Measurements from ENCODE around the gene NKD1.
"Not testable (repeated sequence)": the region's sequence is repeated elsewhere in the genome, so short reads cannot be mapped to it uniquely, and the experiment has no call there.

NKD1 gene

DNA sequence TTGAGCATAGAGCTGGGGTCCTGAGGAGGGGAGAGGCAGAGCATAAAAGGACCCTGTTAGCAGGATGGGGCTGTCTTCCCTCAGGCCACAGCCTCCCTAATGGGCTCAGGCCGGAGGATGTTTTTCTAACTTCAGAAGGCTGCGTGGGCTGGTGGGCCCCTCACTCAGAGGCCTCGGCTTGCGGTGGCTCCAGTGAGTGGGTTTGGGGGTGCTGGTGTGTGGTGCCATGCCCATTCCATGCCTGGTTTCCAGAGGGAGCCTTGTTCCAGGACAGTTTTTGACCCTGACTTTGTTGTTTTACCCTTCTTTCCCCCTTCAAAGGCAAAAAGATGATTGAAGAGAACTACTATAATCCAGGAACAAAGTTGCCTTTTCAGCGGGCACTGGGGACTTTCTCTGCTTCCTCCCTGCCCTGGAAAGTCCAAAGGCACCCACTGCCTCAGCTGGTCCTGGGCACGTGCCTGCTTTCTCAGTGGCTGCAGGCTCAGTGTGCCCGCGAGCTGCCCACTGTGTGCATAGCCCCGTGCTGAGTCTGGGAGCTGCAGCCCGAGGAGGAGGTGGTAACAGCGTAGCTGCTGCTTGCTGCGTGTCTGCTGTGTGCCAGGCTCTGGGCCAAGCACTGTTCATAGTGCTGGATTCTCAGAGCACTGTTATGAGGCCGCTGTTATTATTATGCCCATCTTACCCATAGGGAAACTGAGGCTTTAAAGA, 11.8 kb downstream of the NKD1 start:
- no peak for DNase-seq

DNA sequence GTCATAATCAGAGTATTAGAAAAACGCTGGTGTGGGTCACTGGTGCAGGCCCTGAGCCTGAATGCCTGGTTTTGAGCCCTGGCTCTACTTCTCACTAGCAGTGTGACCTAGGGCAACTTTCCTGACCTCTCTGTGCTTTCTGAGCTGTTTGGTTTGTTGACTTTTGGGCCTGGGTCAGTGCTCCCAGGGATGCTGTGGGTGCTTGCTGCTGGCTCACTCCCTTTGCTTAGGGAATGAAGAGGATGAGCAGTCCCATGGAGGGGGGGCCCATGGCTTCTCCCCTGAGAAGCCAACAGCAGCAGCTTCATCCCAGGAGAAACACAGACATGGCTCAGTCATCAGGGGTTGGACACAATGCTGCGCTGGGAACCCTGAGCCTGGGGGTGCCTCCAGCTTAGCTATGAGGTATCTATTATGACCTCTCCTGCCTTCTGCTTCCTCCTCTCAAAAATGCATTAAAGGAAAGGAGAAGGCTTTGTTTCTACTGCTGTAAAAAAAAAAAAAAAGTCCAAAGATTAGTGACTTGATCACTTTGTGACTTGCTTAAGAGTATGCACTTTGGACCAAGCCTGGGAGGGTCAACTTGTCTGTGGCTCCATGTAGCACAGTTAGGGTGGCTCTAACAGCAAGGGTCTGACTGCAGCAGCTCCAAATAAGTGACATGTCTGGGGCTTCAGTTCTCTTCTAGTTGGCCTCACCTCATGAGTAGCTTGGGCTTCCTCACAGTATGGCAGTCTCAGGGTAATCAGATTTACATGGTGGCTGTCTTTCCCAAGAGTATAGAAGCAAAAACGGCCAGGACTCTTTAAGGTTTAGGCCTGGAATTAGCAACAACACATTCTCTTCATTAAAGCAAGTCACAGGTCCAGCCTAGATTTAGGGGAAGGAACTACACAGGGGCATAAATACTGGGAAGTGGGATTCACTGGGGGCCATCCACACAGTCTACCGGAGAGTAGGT, 13.0 kb downstream of the NKD1 start:
- DNase-seq: no peak

DNA sequence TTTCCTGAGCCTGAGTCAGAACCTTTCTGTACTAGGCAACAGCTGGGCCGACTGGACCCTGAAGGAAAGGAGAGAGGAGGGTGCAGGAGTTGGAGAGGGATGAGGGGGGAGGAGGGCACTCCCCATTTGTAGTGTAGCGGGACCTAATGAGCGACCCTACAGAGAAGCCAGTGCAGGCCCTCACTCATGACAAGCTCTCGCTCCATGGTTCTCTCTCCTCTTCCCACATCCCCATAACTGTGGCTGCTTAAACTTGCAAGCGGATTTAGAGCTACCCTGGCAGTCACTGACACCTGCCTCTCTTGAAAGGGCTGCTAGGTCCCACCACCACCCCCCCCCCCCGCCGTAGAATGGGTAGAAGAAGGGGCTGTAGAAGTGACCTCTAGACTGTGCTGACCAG, 14.5 kb downstream of the NKD1 start:
- no peak for DNase-seq

- DNase-seq: no peak
Observed at GRCh38 chr16:50563989-50564388, 15.8 kb downstream of the NKD1 start.

GRCh38 chr16:50565428-50565827, 17.2 kb downstream of the NKD1 start:
- no peak for DNase-seq

GRCh38 chr16:50566014-50566962, 18.1 kb downstream of the NKD1 start:
- no peak for DNase-seq

- no peak for DNase-seq
Observed at GRCh38 chr16:50567651-50568050, 19.5 kb downstream of the NKD1 start.

DNA sequence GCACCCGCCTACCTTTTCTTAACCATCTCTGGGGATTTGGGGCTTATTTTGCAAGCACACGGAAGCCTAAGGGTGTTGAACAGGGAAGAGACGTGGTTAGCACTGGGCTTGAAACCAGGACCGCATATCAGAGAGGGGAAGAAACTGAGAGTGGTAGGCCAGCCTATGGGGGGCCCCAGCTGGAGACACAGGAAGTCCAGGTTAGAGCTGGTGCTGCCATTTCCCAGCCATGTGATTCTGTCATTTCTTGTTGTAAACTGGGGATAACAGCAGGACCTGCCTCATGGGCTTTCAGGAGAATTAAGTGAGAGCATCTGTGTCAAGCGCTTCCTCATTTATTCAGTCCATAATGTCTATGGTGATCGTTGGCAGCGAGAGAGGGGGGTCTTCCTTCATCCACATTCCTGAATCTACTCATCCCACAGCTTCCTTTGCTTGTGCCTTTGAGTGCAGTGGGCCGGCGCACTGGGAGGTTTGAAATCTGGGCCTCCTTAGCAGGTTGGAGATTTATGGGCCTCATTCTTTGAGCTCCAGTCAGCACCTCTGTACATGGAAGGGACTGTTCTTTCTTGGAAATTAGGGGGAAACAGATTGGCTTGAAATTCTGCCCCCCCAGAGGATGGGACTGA, 20.1 kb downstream of the NKD1 start:
- no peak for DNase-seq

GRCh38 chr16:50570354-50570753, 22.2 kb downstream of the NKD1 start:
- DNase-seq: no peak

DNA sequence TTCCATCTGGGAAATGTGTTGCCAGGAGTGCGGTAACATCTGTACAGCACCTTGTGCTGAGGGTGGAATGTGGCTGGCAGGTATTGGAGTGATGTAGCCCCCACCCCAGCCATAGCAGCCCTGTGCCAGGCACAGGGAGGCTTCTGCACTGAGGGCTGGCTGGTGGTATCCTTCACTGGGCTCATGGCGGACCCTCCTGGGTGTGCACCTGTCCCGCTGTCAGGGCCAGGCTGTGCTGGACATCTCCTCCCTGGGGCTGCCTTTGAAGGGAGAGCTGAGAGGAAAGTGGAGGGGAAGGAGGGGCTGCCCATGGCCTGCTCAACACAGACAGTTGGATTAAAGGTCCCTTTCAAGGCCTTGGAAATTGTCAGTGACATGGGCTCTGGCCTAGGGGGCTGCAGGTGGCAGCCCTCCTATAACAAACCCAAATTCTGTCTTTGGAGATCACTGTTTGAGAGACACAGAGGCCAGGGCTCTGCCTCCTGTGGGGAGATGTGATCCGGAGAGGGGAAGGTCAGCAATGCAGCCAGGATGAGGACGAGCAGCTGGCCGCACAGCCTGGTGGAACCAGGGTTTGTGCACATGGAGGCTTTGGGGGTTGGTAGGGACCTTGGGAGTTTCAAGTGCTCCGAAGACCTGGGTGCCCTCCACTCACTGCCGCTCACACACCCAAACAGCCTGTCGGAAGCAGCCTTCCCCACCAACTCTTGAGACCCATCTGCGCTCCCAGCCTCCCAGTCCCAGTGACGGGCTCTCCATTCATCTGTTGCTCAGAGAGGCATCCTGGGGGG, 22.8 kb downstream of the NKD1 start:
- DNase-seq: no peak

- no peak for DNase-seq
Observed at GRCh38 chr16:50571786-50572185, 23.6 kb downstream of the NKD1 start.

GRCh38 chr16:50572700-50573099, 24.5 kb downstream of the NKD1 start:
- DNase-seq: no peak

GRCh38 chr16:50573279-50573678, 25.1 kb downstream of the NKD1 start:
- no peak for DNase-seq

GRCh38 chr16:50573947-50574744, 25.9 kb downstream of the NKD1 start:
- DNase-seq: no peak

GRCh38 chr16:50574745-50575136, 26.5 kb downstream of the NKD1 start:
- no peak for DNase-seq

DNA sequence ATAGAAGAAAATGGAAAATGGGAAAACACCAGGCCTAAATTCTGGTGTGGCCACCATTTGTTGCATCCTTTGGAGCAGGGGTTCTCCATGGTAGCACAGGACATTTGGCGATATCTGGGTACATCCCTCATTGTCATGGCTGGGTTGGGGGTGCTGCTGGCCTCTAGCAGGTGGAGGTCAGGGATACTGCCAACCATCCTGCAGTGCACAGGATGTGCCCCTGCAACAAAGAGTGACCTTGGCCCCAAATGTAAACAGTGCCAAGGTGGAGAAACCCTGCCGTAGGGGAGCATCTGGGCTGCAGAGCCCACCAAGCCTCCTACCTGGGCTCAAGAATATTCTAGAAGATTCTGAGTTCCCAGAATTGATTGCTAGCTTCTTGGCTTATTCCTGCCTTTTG, 27.5 kb downstream of the NKD1 start:
- no peak for DNase-seq

DNA sequence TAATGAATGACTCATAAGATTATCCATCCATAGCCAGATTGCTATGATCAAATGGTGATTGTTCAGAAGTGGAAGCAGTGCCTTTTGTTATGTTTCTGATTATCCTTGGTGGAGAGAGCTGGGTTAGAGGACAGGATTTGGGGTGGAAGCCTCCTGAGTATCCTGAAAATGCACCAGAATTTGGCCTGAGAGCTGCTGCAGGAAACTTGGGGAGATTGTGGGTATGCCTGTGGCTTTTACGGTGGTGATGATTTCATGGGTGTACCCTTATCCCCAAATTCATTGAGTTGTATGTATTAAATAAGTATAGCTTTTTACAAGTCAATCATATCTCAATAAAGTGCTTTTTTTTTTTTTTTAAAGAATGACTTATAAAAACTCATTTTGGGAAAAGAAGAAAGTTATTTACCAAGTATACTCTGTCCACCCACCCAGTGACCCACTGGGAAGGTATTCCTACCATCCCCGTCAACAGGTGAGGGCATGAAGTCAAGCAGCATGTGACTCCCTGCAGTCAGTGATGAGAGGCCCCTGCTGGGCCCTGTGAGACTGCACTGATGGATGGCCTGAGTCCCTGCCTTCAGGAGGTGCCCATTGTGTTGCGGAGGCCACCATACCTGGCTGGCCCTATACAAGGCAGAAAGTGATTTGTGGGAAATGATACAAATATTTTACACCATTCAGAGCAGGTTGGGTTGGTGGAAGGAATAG, 28.4 kb downstream of the NKD1 start:
- DNase-seq: no peak

- DNase-seq: no peak
Observed at GRCh38 chr16:50578137-50578536, 29.9 kb downstream of the NKD1 start.

- DNase-seq: not testable (repeated sequence)
Observed at GRCh38 chr16:50579373-50579772, 31.2 kb downstream of the NKD1 start.

GRCh38 chr16:50580180-50580798, 32.1 kb downstream of the NKD1 start:
- DNase-seq: no peak

All from NCI-H187 (cell line).